ENCODE measurements around the gene ACP1. TPM values are rescaled to one million over a fixed set of nuclear protein-coding genes. Genes with fewer than 3 reads are reported as not detected.

The ACP1 gene
- polyA plus RNA-seq, 1 of the 3 experiments (the other 2 are of a cell fraction), result 88.9 TPM

DNA sequence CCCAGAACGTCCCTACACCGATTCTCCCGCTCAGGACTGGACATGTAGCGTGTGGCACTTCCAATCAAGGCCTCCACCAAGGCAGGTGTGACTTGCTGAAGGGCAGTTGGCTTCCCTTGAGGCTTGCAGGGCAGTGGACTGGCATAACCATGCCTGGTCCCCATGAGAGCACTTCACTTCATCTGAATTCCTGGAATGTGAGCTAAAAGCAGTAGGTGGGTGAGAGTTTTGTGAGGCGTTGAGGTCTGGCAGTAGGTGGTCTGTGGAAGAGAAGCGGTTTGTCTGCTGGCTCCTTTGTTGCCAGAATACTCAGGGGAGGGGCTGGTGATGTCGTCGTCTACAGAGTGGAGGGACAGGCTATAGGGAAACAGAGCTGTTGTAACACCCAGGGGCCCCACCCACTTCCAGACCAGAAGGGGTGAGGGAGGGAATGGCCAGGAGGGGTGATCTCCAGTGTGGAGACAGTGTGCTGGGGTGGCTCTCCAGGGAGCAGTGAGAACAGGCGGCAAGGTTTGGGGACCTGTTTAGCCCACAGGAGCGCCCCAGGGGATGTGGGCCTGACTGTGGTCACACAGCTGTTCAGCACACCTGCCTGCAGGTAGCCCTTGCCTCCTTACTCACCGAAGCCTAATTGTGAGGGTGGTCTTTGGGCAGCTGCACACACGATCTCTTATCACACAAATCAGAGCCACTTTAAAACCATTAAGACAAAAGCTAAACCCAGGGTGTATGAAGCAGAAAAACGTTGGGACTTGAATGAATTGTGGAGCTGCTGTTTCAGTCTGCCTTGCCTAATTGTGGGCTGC lies 44.6 kb downstream of the ACP1 start:
- Histone ChIP-seq H3K27me3 (ENCODE audit: insufficient read depth) (no peaks in the 10 kb centered on the region), H3K36me3 (replicated peaks in 1 of 2; ENCODE audit: control insufficient read depth in 1 of 2, insufficient read depth in 2 of 2, low read length in 1 of 2) (no peaks in the 10 kb centered on the region), H3K4me3 (ENCODE audit: low read depth in 2 of 2, low read length in 1 of 2) (no peak overlapping the region), H3K4me2 (no peak overlapping the region), H3K9me2 (no peaks in the 10 kb centered on the region), H3K9ac (no peak overlapping the region), H3K79me2 (ENCODE audit: insufficient read depth) (no peaks in the 10 kb centered on the region), H4K20me1 (ENCODE audit: insufficient read depth) (no peaks in the 10 kb centered on the region), H2AFZ (ENCODE audit: low read depth) (no peak overlapping the region), H3K4me1 (ENCODE audit: control insufficient read depth in 1 of 2, insufficient read depth in 2 of 2, low read depth in 1 of 2, low read length in 1 of 2) (peaks cover 0 to 7% of the 10 kb centered on the region in 2 experiments; a peak in 1 of 4 replicates), H3F3A (replicated peaks; ENCODE audit: insufficient read depth) (no peaks in the 10 kb centered on the region), H3K27ac (ENCODE audit: low read depth in 2 of 2, low read length in 1 of 2) (no peak overlapping the region), H3K9me3 (no peaks in the 10 kb centered on the region)
- WGBS (ENCODE audit: low lambda C conversion rate), result 51% methylated on average over 13 of the region's 13 CpGs
- ChIA-PET CTCF (interaction anchor here (1.2 kb wide), 1 partner anchor 23 kb away, joined by 5 read pairs; no protein-coding TSS in a partner anchor), POLR2A (no interaction called here)
- TF ChIP-seq RXRA (IDR thresholded peaks at IDR 0.05; ENCODE audit: borderline replicate concordance, low read depth) (no peak), TAF1 (IDR thresholded peaks at IDR 0.05; ENCODE audit: borderline replicate concordance, low read depth, low read length) (no peak), TEAD4 (IDR thresholded peaks at IDR 0.05; ENCODE audit: borderline replicate concordance, insufficient read depth) (no peak), FOSL2 (IDR thresholded peaks at IDR 0.05; ENCODE audit: borderline replicate concordance, low read depth) (no peak), GATA2 (CRISPR knock-in tag; IDR thresholded peaks at IDR 0.05) (0 out of 2 replicates have a peak, but pooled peaks have one; percentile 21), EP300 (IDR thresholded peaks at IDR 0.05; ENCODE audit: borderline replicate concordance in 1 of 2, low read depth in 1 of 2, low read length in 1 of 2) (no peak), TCF12 (IDR thresholded peaks at IDR 0.05) (no peak)
- no peak for DNase-seq

- H3K4me1 ChIP-seq (ENCODE audit: control insufficient read depth in 1 of 2, insufficient read depth in 2 of 2, low read depth in 1 of 2, low read length in 1 of 2), result peaks cover 0 to 7% of the 10 kb centered on the region in 2 experiments; a peak in 1 of 4 replicates
- WGBS (ENCODE audit: low lambda C conversion rate), result 67% methylated on average over 10 of the region's 10 CpGs
- H3K4me3 ChIP-seq (ENCODE audit: low read depth in 2 of 2, low read length in 1 of 2), result no peak overlapping the region
- no peaks in the 10 kb centered on the region for H3K9me3 ChIP-seq
- H3K9ac ChIP-seq, result no peak overlapping the region
- H2AFZ ChIP-seq (ENCODE audit: low read depth), result no peak overlapping the region
- no peak overlapping the region for H3K4me2 ChIP-seq
- no peaks in the 10 kb centered on the region for H3K79me2 ChIP-seq (ENCODE audit: insufficient read depth)
- ChIA-PET POLR2A (no interaction called here), CTCF (interaction anchor here (1.2 kb wide), 1 partner anchor 23 kb away, joined by 5 read pairs; no protein-coding TSS in a partner anchor)
- DNase-seq, result no peak
- H3F3A ChIP-seq (replicated peaks; ENCODE audit: insufficient read depth), result no peaks in the 10 kb centered on the region
- H3K9me2 ChIP-seq, result no peaks in the 10 kb centered on the region
- H3K27ac ChIP-seq (ENCODE audit: low read depth in 2 of 2, low read length in 1 of 2), result no peak overlapping the region
- TF ChIP-seq MEF2A (IDR thresholded peaks at IDR 0.05; ENCODE audit: borderline replicate concordance, low read depth) (no peak), EZH2phosphoT487 (IDR thresholded peaks at IDR 0.05; ENCODE audit: borderline replicate concordance, low read depth) (no peak), TCF12 (IDR thresholded peaks at IDR 0.05) (no peak), NFIC (IDR thresholded peaks at IDR 0.05; ENCODE audit: borderline replicate concordance) (no peak), ELF1 (IDR thresholded peaks at IDR 0.05) (no peak), RCOR1 (IDR thresholded peaks at IDR 0.05; ENCODE audit: low read length) (no peak), USF1 (IDR thresholded peaks at IDR 0.05; ENCODE audit: borderline replicate concordance, low read depth) (no peak), SIN3A (IDR thresholded peaks at IDR 0.05; ENCODE audit: borderline replicate concordance, low read depth, low read length) (no peak), NRF1 (IDR thresholded peaks at IDR 0.05; ENCODE audit: low read depth, low read length) (no peak)
- TF ChIP-seq, protein P1, sequence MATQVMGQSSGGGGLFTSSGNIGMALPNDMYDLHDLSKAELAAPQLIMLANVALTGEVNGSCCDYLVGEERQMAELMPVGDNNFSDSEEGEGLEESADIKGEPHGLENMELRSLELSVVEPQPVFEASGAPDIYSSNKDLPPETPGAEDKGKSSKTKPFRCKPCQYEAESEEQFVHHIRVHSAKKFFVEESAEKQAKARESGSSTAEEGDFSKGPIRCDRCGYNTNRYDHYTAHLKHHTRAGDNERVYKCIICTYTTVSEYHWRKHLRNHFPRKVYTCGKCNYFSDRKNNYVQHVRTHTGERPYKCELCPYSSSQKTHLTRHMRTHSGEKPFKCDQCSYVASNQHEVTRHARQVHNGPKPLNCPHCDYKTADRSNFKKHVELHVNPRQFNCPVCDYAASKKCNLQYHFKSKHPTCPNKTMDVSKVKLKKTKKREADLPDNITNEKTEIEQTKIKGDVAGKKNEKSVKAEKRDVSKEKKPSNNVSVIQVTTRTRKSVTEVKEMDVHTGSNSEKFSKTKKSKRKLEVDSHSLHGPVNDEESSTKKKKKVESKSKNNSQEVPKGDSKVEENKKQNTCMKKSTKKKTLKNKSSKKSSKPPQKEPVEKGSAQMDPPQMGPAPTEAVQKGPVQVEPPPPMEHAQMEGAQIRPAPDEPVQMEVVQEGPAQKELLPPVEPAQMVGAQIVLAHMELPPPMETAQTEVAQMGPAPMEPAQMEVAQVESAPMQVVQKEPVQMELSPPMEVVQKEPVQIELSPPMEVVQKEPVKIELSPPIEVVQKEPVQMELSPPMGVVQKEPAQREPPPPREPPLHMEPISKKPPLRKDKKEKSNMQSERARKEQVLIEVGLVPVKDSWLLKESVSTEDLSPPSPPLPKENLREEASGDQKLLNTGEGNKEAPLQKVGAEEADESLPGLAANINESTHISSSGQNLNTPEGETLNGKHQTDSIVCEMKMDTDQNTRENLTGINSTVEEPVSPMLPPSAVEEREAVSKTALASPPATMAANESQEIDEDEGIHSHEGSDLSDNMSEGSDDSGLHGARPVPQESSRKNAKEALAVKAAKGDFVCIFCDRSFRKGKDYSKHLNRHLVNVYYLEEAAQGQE (IDR thresholded peaks at IDR 0.05; ENCODE audit: low read depth, low read length), result no peak
- no peaks in the 10 kb centered on the region for H4K20me1 ChIP-seq (ENCODE audit: insufficient read depth)
- H3K36me3 ChIP-seq (replicated peaks in 1 of 2; ENCODE audit: control insufficient read depth in 1 of 2, insufficient read depth in 2 of 2, low read length in 1 of 2), result no peaks in the 10 kb centered on the region
- no peaks in the 10 kb centered on the region for H3K27me3 ChIP-seq (ENCODE audit: insufficient read depth)
These were observed 45.3 kb downstream of the ACP1 start for GRCh38 chr2:309954-310510.
